GM19467 (cell line): Measurements from ENCODE around the gene RTN4RL2.

Source experiments
- ATAC-seq: cut with Tn5 transposase; IDR thresholded peaks from one replicate; pipeline ENCODE4 v1.9.1; 2021; ENCODE audit warnings: mild to moderate bottlenecking, moderate library complexity; ENCODE audit not compliant: unreplicated experiment

Gene RTN4RL2

GRCh38 chr11:57497303-57498247, 37.2 kb downstream of the RTN4RL2 start:
- ATAC-seq = no peak

DNA sequence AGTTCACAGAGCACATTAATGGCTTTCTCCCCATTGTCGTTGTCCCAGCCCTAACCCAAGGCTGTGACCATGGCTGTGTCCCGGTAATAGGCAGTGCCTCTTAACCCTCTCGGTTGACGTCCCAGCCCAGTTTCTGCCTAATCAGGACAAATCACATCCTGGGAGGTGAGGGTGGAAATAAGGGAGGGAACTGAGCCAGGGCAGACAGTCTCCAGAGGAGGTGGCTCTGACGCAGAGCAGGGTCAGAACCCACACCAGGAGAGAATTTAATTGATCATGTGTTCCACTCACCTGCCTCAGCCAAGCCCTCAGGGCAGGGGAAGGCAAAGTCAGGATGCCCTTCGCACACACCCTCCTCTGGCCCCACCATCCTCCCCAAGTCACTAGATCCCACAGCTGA, 38.2 kb downstream of the RTN4RL2 start:
- no peak for ATAC-seq

DNA sequence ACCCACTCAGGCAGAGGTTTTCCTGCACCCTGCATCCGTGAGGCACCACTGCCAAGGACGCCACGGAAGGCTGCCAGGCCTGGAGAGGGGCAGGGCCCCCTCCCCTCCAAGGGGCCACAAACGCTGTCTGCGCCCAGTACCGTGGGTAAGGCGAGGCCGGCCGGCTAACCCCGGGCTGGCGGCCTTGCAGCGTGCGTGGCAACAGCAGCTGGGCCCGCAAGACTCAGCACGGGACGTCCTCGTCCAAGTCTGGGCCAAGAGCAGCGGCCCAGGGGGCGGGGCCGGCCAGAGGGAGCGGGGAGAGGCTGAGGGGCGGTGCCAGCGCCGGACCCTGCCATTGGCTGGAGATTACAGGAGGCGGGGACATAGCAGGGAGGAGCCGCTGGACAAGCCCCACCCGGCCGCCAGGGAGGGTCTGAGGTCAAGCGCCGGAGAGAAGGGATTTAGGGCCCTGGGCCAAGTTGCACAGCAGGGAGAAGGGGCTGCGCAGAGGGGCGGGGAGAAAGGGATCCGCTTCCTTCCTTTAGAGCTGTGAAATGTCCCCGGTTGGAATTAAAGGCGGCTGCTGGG, 39.2 kb downstream of the RTN4RL2 start:
- ATAC-seq = peak; percentile 95

DNA sequence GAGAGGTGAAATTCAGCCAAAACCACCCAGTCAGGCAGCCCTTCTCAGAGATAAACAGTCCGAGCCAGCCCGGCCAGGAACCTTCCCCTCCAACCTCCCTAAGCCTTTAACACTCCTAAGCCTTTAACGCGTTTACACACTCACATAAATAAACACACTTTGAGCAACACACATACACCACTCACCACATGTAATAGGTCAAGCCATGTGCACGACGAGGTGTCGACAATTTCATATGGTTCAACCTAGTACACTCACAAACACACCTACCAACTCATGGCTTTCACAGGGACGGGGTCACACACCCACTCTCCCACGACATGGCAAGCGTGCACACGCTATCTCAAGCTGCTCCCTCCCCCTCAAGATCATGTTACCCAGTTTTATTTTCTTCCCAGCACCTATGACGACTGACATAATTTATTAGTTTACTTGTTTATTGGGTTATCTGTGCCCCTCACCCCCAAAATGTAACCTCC, 39.7 kb downstream of the RTN4RL2 start:
- ATAC-seq = no peak

GRCh38 chr11:57500515-57500914, 40.2 kb downstream of the RTN4RL2 start:
- no peak for ATAC-seq

- ATAC-seq = no peak
Measured at GRCh38 chr11:57500926-57501325, 40.6 kb downstream of the RTN4RL2 start.

DNA sequence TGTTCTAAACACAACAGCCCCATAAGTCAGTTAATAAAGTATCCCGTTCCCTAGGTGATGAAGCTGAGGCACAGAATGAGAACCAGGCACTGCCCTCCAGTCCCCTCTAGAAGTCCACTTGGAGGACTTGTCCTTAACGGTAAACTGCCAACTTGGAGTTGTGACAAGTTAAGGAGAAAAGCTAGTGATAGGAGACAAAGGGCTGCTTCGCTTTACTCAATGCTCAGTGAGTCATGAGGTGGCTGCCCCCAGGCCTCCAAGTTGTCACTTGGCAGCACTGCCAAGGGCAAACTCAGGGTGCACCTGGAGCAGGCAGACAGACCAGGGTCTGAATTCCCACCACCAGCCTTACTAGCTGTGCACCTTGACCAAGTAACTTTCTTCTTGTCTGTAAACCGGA, 41.6 kb downstream of the RTN4RL2 start:
- ATAC-seq = no peak

DNA sequence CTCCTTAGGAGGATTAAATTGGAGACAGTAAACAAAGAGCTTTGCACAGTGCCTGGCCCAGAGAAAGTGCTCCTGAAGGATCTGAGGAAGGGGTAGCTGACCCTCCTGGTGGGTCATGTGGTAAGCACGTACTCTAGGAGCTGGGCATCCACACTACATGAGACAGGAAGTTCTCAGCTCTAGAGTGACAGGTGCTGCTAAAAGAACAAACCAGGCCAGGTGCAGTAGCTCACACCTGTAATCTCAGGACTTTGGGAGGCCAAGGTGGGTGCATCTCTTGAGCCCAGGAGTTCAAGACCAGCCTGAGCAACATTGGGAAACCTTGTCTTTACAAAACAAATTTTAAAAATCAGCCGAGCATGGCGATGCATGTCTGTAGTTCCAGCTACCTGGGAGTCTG, 42.0 kb downstream of the RTN4RL2 start:
- ATAC-seq = no peak

- ATAC-seq = no peak
Measured at GRCh38 chr11:57502870-57503269, 42.5 kb downstream of the RTN4RL2 start.

DNA sequence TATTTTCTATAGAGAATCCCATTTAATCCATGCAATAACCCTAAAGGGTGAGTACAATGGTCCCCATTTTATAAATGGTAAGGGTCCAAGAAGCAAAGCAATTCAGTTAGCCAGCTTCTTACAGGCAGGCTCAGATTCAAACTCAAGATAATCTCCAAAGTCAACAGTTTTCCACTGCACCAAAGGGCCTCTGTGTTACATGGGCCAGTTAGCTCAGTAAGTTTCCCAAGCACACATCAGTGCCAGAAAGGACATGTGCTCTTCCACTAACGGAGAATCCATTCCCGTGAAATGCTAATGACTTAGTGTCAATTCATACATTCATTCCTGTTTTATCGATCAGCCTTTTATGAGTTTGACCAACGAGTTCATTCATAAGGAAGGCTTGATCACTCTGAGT, 44.2 kb downstream of the RTN4RL2 start:
- ATAC-seq = no peak

- no peak for ATAC-seq
Measured at GRCh38 chr11:57506522-57506921, 46.2 kb downstream of the RTN4RL2 start.

- no peak for ATAC-seq
Measured at GRCh38 chr11:57508341-57509170, 48.2 kb downstream of the RTN4RL2 start.

GRCh38 chr11:57511741-57512430, 51.6 kb downstream of the RTN4RL2 start:
- ATAC-seq = no peak

- no peak for ATAC-seq
Measured at GRCh38 chr11:57512646-57513451, 52.5 kb downstream of the RTN4RL2 start.

DNA sequence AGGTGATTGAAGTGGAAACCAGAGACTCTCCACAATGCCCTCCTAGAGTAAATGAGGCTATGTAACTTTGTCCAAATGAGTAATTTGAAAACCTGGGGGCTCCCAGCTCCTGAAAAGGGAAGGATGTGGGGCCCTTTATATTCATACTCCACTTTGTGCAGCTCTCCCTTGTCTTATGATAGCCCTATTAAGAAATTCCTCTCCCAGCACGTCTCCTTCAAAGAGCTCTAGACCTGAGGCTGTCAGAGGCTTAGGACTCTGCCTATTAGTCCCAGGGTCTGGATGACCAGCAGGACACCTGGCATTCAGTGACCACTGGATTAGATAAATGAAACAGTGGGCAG, 53.1 kb downstream of the RTN4RL2 start:
- no peak for ATAC-seq

DNA sequence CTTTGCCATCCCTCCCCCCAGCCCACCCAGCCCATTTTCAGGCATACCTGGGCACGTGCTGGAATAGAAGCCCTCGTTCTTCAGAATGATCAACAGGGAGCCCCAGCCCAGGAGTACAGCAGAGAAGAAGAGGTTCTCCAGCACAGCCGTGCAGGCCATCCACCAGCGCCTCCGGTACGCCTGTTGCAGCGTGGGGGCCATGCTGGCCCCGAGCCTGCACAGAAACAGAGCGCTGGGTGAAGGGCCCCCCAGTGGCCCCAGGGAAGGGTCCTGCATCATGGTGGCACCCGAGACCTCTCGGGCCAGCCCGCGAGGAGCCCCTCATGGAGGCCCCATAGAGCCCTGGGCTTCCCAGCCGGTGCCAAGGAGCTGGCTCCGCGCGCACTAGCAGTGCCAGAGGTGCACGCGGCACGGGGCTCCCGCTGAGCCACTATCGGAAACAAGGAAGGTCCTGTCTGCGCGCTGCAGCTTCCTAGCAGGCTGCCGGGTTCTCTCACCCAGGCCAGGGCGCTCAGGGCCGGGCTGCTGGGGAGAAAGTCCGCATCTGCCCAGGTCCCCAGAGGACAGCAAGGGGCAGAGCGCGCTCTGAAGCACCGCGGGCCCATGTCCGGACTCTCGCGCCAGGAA, 53.7 kb downstream of the RTN4RL2 start:
- peak; percentile 38 for ATAC-seq

DNA sequence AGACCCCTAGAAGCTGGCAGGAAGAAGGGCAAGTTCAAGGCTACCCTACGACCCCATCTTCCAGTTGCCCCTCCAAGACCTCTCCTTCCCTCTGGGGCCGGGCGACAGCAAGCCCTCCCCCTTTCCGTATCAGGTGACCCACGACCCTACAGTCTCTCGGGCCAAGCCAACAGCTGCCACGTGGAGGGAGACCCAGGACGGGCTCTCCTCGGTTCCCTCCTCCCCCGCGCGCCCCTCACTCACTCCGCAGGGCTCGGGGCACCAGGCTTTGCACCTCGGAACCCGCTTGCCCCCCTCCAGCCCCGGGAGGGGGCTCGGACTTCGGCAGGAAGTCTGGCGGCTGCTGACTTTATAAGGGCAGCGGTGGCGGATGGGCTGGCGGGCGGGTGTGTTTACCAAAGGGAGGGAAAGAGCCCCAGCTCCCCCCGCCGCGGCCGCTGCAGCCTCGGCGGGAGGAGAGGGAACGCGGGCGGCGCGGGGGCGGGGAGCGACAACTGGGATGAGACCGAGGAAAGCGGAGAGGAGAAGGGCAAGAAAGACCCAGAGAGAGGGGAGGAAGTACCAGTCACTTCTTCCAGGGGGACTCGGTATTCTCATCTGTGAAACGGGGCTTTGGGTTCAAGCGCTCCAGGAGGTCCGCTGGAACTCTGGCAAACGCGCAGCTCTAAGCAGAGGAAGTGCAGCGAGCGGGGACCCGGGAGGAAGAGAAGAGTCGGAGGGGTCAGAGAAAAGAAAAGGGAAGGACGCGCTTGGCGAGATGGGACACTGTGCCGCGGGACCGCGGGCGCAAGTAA, 54.4 kb downstream of the RTN4RL2 start:
- ATAC-seq = peak; percentile 47

DNA sequence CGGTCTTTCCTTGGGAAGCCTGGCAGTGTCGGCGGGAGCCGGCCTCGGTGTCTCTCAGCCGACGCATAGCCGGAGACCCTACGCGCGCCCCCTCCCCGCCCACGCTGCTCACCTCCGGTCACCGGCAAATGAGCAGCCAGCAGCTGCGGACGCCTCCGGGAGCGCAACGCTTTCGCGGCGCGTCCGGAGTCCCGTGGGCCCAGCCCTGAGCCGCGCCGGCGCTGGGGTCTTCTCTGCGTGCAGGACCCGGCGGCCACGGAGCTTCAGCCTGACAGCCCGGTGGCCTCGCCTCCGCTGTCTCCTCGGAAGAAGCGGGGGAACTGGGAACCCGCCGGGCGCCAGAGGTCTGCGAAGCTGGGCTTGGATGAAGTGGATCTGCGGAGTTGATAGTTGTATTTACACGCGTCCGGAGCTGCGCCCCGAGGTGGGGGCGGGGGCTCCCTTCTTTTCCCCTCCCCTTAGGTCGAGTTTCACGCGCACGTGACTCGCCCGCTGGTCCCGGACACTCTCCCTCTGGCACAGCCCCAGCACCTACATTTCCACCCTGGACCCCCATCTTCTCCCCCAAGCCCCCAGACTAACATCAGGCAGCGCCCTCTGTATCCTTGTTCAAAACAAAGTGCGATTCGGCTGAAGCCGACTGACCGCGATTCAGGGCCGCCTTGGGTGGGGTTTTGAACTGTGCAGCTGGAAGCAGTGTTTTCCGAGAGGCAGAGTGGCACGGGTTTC, 55.2 kb downstream of the RTN4RL2 start, which contains the start of gene SLC43A1:
Gene SLC43A1 (minus strand): TSS at position 371 of the 729 bp plus-strand sequence. CDS start 1,591 bp downstream, outside the sequence.
- ATAC-seq = peak; percentile 51
